Gastrocnemius medialis (tissue), 4 donors: ENCODE results near the gene SCD5. TPM values are rescaled to one million over a fixed set of nuclear protein-coding genes. Genes with fewer than 3 reads are reported as not detected.

Experiments
- ATAC-seq, 2 donors: fragments of 150-250 bp; one replicate each; pipeline ENCODE4 v1.9.1; 2016
- DNase-seq, 2 donors: peaks; one replicate each; pipeline ENCODE4 v3.0.0-alpha.2; 2019
- H3K27ac ChIP-seq, 4 donors: fragments of 200-600 bp; sonication (generic); 1 replicate in 1 of 4; 2 replicates in 3 of 4; pipeline ENCODE4 v1.5.1; 2016 to 2018; ENCODE audit warnings: mild to moderate bottlenecking in 2 of 4, moderate library complexity in 1 of 4
- H3K27me3 ChIP-seq, 3 donors: fragments of 200-600 bp; sonication (generic) in 2 of 3; 1 replicate in 1 of 3; 2 replicates in 2 of 3; pipeline versions ENCODE4 v1.5.1 to v1.6.0; 2016 to 2019; ENCODE audit warnings: mild to moderate bottlenecking in 1 of 3, moderate library complexity in 1 of 3
- H3K36me3 ChIP-seq, 2 donors: fragments of 200-600 bp; sonication (generic) in 1 of 2; one replicate each; pipeline ENCODE4 v1.5.1; 2017 to 2018
- H3K4me1 ChIP-seq, 2 donors: fragments of 200-600 bp; sonication (generic) in 1 of 2; one replicate each; pipeline ENCODE4 v1.5.1; 2016 to 2017; ENCODE audit warnings: mild to moderate bottlenecking in 2 of 2
- H3K4me3 ChIP-seq, 4 donors: fragments of 200-600 bp; sonication (generic) in 3 of 4; 1 replicate in 1 of 4; 2 replicates in 3 of 4; pipeline ENCODE4 v1.5.1; 2016 to 2019; ENCODE audit warnings: mild to moderate bottlenecking in 2 of 4
- H3K9me3 ChIP-seq, 3 donors: fragments of 200-600 bp; sonication (generic) in 2 of 3; 1 replicate in 1 of 3; 2 replicates in 2 of 3; pipeline ENCODE4 v1.5.1; 2016 to 2019
- CTCF ChIP-seq, 5 experiments: fragments of 450-650 bp in 3 of 5; fragments of 200-600 bp in 2 of 5; sonication (generic) in 2 of 5; IDR thresholded peaks in 4 of 5; conservative IDR thresholded peaks in 1 of 5; 1 replicate in 4 of 5; 2 replicates in 1 of 5; pipeline ENCODE4 v1.5.1; 2016 to 2019; ENCODE audit warnings: antibody characterized with exemption in 5 of 5, mild to moderate bottlenecking in 3 of 5, moderate library complexity in 3 of 5
- POLR2A ChIP-seq, 2 donors: fragments of 450-650 bp; IDR thresholded peaks; one replicate each; pipeline ENCODE4 v1.6.1; 2017; ENCODE audit warnings: antibody characterized with exemption in 2 of 2, mild to moderate bottlenecking in 2 of 2, moderate library complexity in 2 of 2
- in situ Hi-C, 4 donors: fragments of 200-750 bp; cut with MboI; loops; one replicate each; pipeline versions ENCODE4 v1.15.0 to v1.8.0; 2017; ENCODE audit warnings: low sequenced_read_pairs in 4 of 4
- intact Hi-C: fragments of 100-400 bp; cut with DNase I; formaldehyde crosslinking; loops from one replicate; pipeline ENCODE4 v1.15.1; 2023; ENCODE audit warnings: low total_unique reads
- total RNA-seq, 4 donors: library from RNA; depleted of rRNA; stranded (reverse); fragments of >200 nt; gene quantifications; one replicate each; pipeline versions ENCODE4 v1.1.0 to v1.2.3, GENCODE V29; 2016

The SCD5 gene
- total RNA-seq, 4 donors from 2014 or later, result 0.68 to 2.4 (median 1.4) TPM

- in situ Hi-C loops, result no loop called here
- no peaks in the 10 kb centered on the region for H3K27me3 ChIP-seq
- no peak for TF ChIP-seq CTCF (IDR thresholded peaks at IDR 0.05 in 4 of 5, conservative IDR thresholded peaks at IDR 0.05 in 1 of 5)
- no peak for TF ChIP-seq POLR2A (IDR thresholded peaks at IDR 0.05)
- no peaks in the 10 kb centered on the region for H3K36me3 ChIP-seq
- ATAC-seq (no peak), DNase-seq (no peak)
- no peak overlapping the region for H3K27ac ChIP-seq
- intact Hi-C loops, result no loop called here
- no peaks in the 10 kb centered on the region for H3K4me1 ChIP-seq
- no peak overlapping the region for H3K4me3 ChIP-seq
- H3K9me3 ChIP-seq, result no peaks in the 10 kb centered on the region
Observed at GRCh38 chr4:82694046-82694445, 104.5 kb downstream of the SCD5 start.

- ATAC-seq (no peak), DNase-seq (no peak)
- no peaks in the 10 kb centered on the region for H3K36me3 ChIP-seq
- no peaks in the 10 kb centered on the region for H3K27me3 ChIP-seq
- no peaks in the 10 kb centered on the region for H3K9me3 ChIP-seq
- no peak overlapping the region for H3K27ac ChIP-seq
- H3K4me3 ChIP-seq, result no peak overlapping the region
- H3K4me1 ChIP-seq, result no peaks in the 10 kb centered on the region
- intact Hi-C loops (no loop called here), in situ Hi-C loops (no loop called here)
- no peak for TF ChIP-seq CTCF (IDR thresholded peaks at IDR 0.05 in 4 of 5, conservative IDR thresholded peaks at IDR 0.05 in 1 of 5)
- TF ChIP-seq POLR2A (IDR thresholded peaks at IDR 0.05), result no peak
Observed at GRCh38 chr4:82692101-82692780, 106.4 kb downstream of the SCD5 start.

GRCh38 chr4:82691431-82691830 lies 107.2 kb downstream of the SCD5 start:
- Histone ChIP-seq H3K4me1 (no peaks in the 10 kb centered on the region), H3K4me3 (no peak overlapping the region), H3K36me3 (no peaks in the 10 kb centered on the region), H3K27ac (no peak overlapping the region), H3K27me3 (no peaks in the 10 kb centered on the region), H3K9me3 (no peaks in the 10 kb centered on the region)
- no peak for TF ChIP-seq POLR2A (IDR thresholded peaks at IDR 0.05)
- TF ChIP-seq CTCF (IDR thresholded peaks at IDR 0.05 in 4 of 5, conservative IDR thresholded peaks at IDR 0.05 in 1 of 5), result no peak
- no peak for DNase-seq
- in situ Hi-C loops (no loop called here), intact Hi-C loops (no loop called here)
- ATAC-seq, result no peak

- intact Hi-C loops (no loop called here), in situ Hi-C loops (no loop called here)
- ATAC-seq (no peak), DNase-seq (no peak)
- Histone ChIP-seq H3K9me3 (no peaks in the 10 kb centered on the region), H3K36me3 (no peaks in the 10 kb centered on the region), H3K4me1 (no peaks in the 10 kb centered on the region), H3K27ac (no peak overlapping the region), H3K4me3 (no peak overlapping the region), H3K27me3 (no peaks in the 10 kb centered on the region)
- no peak for TF ChIP-seq POLR2A (IDR thresholded peaks at IDR 0.05)
- TF ChIP-seq CTCF (IDR thresholded peaks at IDR 0.05 in 4 of 5, conservative IDR thresholded peaks at IDR 0.05 in 1 of 5), result no peak
Observed at GRCh38 chr4:82688091-82688795, 110.4 kb downstream of the SCD5 start.
